C4-2B (cell line): ENCODE data around the gene SPRTN.

Source experiments
- CTCF ChIP-seq: fragments of 450-650 bp; conservative IDR thresholded peaks from 2 replicates; pipeline ENCODE4 v1.5.1; 2017; ENCODE audit warnings: mild to moderate bottlenecking
- ZFX ChIP-seq: fragments of 450-650 bp; IDR thresholded peaks from 2 replicates; pipeline ENCODE4 v1.6.1; 2017

- TF ChIP-seq CTCF (no peak), ZFX (no peak)
These were observed 17.1 kb downstream of the SPRTN start for GRCh38 chr1:231355171-231355570.
